Keratinocyte (primary cell): ENCODE results near the gene MED16. TPM values are rescaled to one million over a fixed set of nuclear protein-coding genes. Genes with fewer than 3 reads are reported as not detected.
A peak's percentile ranks its signal among the peaks of the same experiment; 100 is the strongest.

Source experiments
- DNase-seq: peaks from one replicate; pipeline ENCODE4 v3.0.0-alpha.2; 2011; ENCODE audit warnings: low read depth, missing footprints, low spot score
- FAIRE-seq: peaks from 2 replicates; lab custom pipeline; 2011; peaks lifted over from hg19 to GRCh38; lab: Jason Lieb, UNC
- H2AFZ ChIP-seq: 2 replicates; pipeline ENCODE4 v1.6.0; 2012; ENCODE audit warnings: low read length, control low read depth, inconsistent platforms; ENCODE audit not compliant: control insufficient read depth
- H3K27ac ChIP-seq: 2 replicates; pipeline ENCODE4 v1.5.1; 2011; ENCODE audit warnings: low read length; ENCODE audit not compliant: control insufficient read depth, insufficient read depth
- H3K27me3 ChIP-seq: 3 replicates; pipeline ENCODE4 v1.6.0; 2011; ENCODE audit warnings: low read length; ENCODE audit not compliant: control insufficient read depth, insufficient read depth; ENCODE audit errors: extremely low read depth
- H3K36me3 ChIP-seq, 2 experiments: 2 replicates in 1 of 2; 3 replicates in 1 of 2; pipeline ENCODE4 v1.5.1; 2011; ENCODE audit warnings: low read length in 2 of 2, mild to moderate bottlenecking in 1 of 2; ENCODE audit not compliant: control insufficient read depth in 2 of 2, insufficient read depth in 2 of 2; ENCODE audit errors: extremely low read depth in 1 of 2
- H3K4me1 ChIP-seq: 3 replicates; pipeline ENCODE4 v1.5.1; 2011; ENCODE audit warnings: low read length; ENCODE audit not compliant: control insufficient read depth, insufficient read depth; ENCODE audit errors: extremely low read depth
- H3K4me2 ChIP-seq: 3 replicates; pipeline ENCODE4 v1.6.0; 2011; ENCODE audit warnings: low read depth, low read length; ENCODE audit not compliant: control insufficient read depth, insufficient read depth; ENCODE audit errors: extremely low read depth
- H3K4me3 ChIP-seq, 3 experiments: fragments of 200-600 bp in 1 of 3; sonication (generic) in 1 of 3; 2 replicates in 2 of 3; 3 replicates in 1 of 3; pipeline ENCODE4 v1.5.1; 2011 to 2016; ENCODE audit warnings: low read length in 3 of 3, mild to moderate bottlenecking in 3 of 3, control low read depth in 2 of 3, inconsistent platforms in 1 of 3, low read depth in 1 of 3, mixed read lengths in 1 of 3, mixed run types in 1 of 3, moderate library complexity in 1 of 3; ENCODE audit not compliant: control insufficient read depth in 2 of 3, insufficient read depth in 2 of 3; ENCODE audit errors: extremely low read depth in 1 of 3
- H3K79me2 ChIP-seq: 2 replicates; pipeline ENCODE4 v1.6.0; 2012; ENCODE audit warnings: low read length; ENCODE audit not compliant: control insufficient read depth, insufficient read depth
- H3K9ac ChIP-seq: 3 replicates; pipeline ENCODE4 v1.6.0; 2011; ENCODE audit warnings: low read length; ENCODE audit not compliant: control insufficient read depth, insufficient read depth; ENCODE audit errors: extremely low read depth
- H3K9me1 ChIP-seq: 3 replicates; pipeline ENCODE4 v1.6.0; 2011; ENCODE audit warnings: low read length; ENCODE audit not compliant: control insufficient read depth, insufficient read depth; ENCODE audit errors: extremely low read depth
- H3K9me3 ChIP-seq: 2 replicates; pipeline ENCODE4 v1.5.1; 2012; ENCODE audit warnings: low read depth, low read length; ENCODE audit not compliant: control insufficient read depth
- H4K20me1 ChIP-seq: 3 replicates; pipeline ENCODE4 v1.6.0; 2011; ENCODE audit warnings: low read length; ENCODE audit not compliant: control insufficient read depth, insufficient read depth; ENCODE audit errors: extremely low read depth
- EZH2 ChIP-seq: IDR thresholded peaks from one replicate; pipeline ENCODE4 v1.6.1; 2012; ENCODE audit warnings: inconsistent platforms, mild to moderate bottlenecking, low read length, moderate library complexity
- dilution Hi-C: fragments of 300-500 bp; cut with MboI; formaldehyde crosslinking; loops from one replicate; pipeline ENCODE4 v1.7.0; 2020; ENCODE audit warnings: low sequenced_read_pairs; ENCODE audit not compliant: extremely low pct_ligation_motif_present
- polyA plus RNA-seq, 5 experiments: library from polyadenylated mRNA; depleted of rRNA in 3 of 5; stranded (reverse) in 3 of 5; stranded (forward) in 1 of 5; unstranded in 1 of 5; fragments of >200 nt; gene quantifications; 1 replicate in 1 of 5; 2 replicates in 3 of 5; 3 replicates in 1 of 5; pipeline versions ENCODE4 v1.2.1 to v1.2.3, GENCODE V29; 2011 to 2012; ENCODE audit warnings: missing spikeins in 2 of 5, low read depth in 1 of 5, low replicate concordance in 1 of 5
- TF ChIP-seq, protein P1 (sequence below), 3 experiments: IDR thresholded peaks in 1 of 3; conservative IDR thresholded peaks in 1 of 3; optimal IDR thresholded peaks in 1 of 3; 2 replicates in 2 of 3; 3 replicates in 1 of 3; pipeline versions ENCODE3 to v1.5.1; 2011; ENCODE audit warnings: low read length in 3 of 3, mild to moderate bottlenecking in 3 of 3, moderate library complexity in 2 of 3, control low read depth in 1 of 3, inconsistent platforms in 1 of 3; ENCODE audit not compliant: insufficient read depth in 2 of 3; ENCODE audit errors: extremely low read depth in 1 of 3

The MED16 gene
- polyA plus RNA-seq, 1 donor (not counting 4 experiments of a cell fraction or from before 2014, with no cell fraction given), result 9.7 TPM

DNA sequence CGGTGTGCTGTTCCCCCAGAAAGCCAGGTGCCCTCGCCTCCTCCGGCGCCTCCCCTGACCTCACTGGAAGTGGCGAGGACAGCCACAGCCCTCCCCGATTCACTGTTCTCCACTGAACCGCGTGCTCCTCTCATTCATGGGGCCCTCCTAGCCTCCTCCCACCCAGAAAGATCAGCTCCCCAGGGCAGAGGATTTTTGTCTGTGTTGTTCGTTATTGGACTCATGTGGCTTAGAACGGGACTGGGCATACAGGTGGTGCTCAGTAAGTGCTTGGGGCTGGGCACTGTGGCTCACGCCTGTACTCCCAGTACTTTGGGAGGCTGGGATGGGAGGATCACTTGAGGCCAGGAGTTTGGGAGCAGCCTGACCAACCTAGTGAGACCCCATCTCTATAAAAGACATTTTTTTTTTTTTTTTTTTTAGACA is 48.4 kb downstream of the MED16 start:
- H3K9me3 ChIP-seq, result no peaks in the 10 kb centered on the region
- no peak overlapping the region for H3K27ac ChIP-seq
- no peak overlapping the region for H2AFZ ChIP-seq
- no peaks in the 10 kb centered on the region for H3K36me3 ChIP-seq
- no peak overlapping the region for H3K9ac ChIP-seq
- TF ChIP-seq EZH2, result no peak
- TF ChIP-seq, protein P1, sequence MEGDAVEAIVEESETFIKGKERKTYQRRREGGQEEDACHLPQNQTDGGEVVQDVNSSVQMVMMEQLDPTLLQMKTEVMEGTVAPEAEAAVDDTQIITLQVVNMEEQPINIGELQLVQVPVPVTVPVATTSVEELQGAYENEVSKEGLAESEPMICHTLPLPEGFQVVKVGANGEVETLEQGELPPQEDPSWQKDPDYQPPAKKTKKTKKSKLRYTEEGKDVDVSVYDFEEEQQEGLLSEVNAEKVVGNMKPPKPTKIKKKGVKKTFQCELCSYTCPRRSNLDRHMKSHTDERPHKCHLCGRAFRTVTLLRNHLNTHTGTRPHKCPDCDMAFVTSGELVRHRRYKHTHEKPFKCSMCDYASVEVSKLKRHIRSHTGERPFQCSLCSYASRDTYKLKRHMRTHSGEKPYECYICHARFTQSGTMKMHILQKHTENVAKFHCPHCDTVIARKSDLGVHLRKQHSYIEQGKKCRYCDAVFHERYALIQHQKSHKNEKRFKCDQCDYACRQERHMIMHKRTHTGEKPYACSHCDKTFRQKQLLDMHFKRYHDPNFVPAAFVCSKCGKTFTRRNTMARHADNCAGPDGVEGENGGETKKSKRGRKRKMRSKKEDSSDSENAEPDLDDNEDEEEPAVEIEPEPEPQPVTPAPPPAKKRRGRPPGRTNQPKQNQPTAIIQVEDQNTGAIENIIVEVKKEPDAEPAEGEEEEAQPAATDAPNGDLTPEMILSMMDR (optimal IDR thresholded peaks at IDR 0.05 in 1 of 3, IDR thresholded peaks at IDR 0.05 in 1 of 3, conservative IDR thresholded peaks at IDR 0.05 in 1 of 3; ENCODE audit: extremely low read depth in 1 of 3, insufficient read depth in 2 of 3, low read length in 3 of 3), result no peak
- no peaks in the 10 kb centered on the region for H4K20me1 ChIP-seq
- H3K9me1 ChIP-seq, result no peaks in the 10 kb centered on the region
- no peaks in the 10 kb centered on the region for H3K79me2 ChIP-seq
- no peak overlapping the region for H3K4me2 ChIP-seq
- H3K4me1 ChIP-seq, result no peaks in the 10 kb centered on the region
- dilution Hi-C loops, result no loop called here
- no peak for DNase-seq
- H3K4me3 ChIP-seq, result no peak overlapping the region
- H3K27me3 ChIP-seq, result peaks cover 41% of the 10 kb centered on the region
- FAIRE-seq, result no peak

DNA sequence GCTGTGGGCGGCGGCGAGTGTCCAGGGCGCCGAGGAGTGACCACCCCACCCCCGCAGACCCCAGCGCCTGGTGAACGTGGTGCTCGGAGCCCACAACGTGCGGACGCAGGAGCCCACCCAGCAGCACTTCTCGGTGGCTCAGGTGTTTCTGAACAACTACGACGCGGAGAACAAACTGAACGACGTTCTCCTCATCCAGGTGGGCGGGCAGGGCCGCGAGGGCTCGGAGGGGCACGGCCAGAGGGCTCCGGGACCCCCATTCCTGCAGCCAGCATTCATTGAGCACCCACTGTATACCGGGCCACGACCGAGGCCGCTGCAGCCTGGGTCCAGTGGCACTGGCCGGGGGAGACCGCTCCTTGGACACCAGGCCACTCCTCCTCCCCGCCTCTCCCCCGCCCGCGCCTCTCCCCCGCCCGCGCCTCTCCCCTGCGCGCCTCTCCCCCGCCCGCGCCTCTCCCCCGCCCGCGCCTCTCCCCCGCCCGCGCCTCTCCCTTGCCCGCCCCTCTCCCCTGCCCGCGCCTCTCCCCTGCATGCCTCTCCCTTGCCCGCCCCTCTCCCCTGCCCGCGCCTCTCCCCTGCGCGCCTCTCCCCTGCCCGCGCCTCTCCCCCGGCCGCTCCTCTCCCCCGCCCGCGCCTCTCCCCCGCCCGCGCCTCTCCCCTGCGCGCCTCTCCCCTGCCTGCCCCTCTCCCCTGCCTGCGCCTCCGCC is 49.0 kb downstream of the MED16 start:
- no peaks in the 10 kb centered on the region for H4K20me1 ChIP-seq
- H3K9me3 ChIP-seq, result no peaks in the 10 kb centered on the region
- no peak for FAIRE-seq
- H3K79me2 ChIP-seq, result no peaks in the 10 kb centered on the region
- dilution Hi-C loops, result no loop called here
- H3K4me2 ChIP-seq, result peak overlapping the region; percentile 37
- H3K4me1 ChIP-seq, result no peaks in the 10 kb centered on the region
- H3K9ac ChIP-seq, result no peak overlapping the region
- TF ChIP-seq EZH2, result peak; percentile 41
- TF ChIP-seq, protein P1 (optimal IDR thresholded peaks at IDR 0.05 in 1 of 3, IDR thresholded peaks at IDR 0.05 in 1 of 3, conservative IDR thresholded peaks at IDR 0.05 in 1 of 3; ENCODE audit: extremely low read depth in 1 of 3, insufficient read depth in 2 of 3, low read length in 3 of 3), result no peak
- no peak overlapping the region for H3K4me3 ChIP-seq
- H3K9me1 ChIP-seq, result no peaks in the 10 kb centered on the region
- H3K27ac ChIP-seq, result no peak overlapping the region
- no peaks in the 10 kb centered on the region for H3K36me3 ChIP-seq
- H3K27me3 ChIP-seq, result peaks cover 43% of the 10 kb centered on the region
- H2AFZ ChIP-seq, result no peak overlapping the region
- no peak for DNase-seq
